ENCODE results near the gene EIF1. TPM values are rescaled to one million over a fixed set of nuclear protein-coding genes. Genes with fewer than 3 reads are reported as not detected.

EIF1 gene
- polyA plus RNA-seq, 1 donor (not counting 4 experiments of a cell fraction or from before 2014, with no cell fraction given): 308 TPM

- Histone ChIP-seq H3K4me1 (ENCODE audit: control insufficient read depth, extremely low read depth, insufficient read depth, low read length) (peaks cover 38% of the 10 kb centered on the region), H3K9ac (ENCODE audit: control insufficient read depth, extremely low read depth, insufficient read depth, low read length) (no peak overlapping the region), H3K79me2 (ENCODE audit: control insufficient read depth, insufficient read depth, low read length) (no peaks in the 10 kb centered on the region), H3K27ac (ENCODE audit: control insufficient read depth, insufficient read depth, low read length) (no peak overlapping the region), H3K27me3 (ENCODE audit: control insufficient read depth, extremely low read depth, insufficient read depth, low read length) (peaks cover 49% of the 10 kb centered on the region), H3K4me3 (ENCODE audit: control insufficient read depth in 2 of 3, extremely low read depth in 1 of 3, insufficient read depth in 2 of 3, low read depth in 1 of 3, low read length in 3 of 3) (no peak overlapping the region), H3K4me2 (ENCODE audit: control insufficient read depth, extremely low read depth, insufficient read depth, low read depth, low read length) (no peak overlapping the region), H2AFZ (ENCODE audit: control insufficient read depth, low read length) (no peak overlapping the region), H3K9me3 (ENCODE audit: control insufficient read depth, low read depth, low read length) (no peaks in the 10 kb centered on the region), H4K20me1 (ENCODE audit: control insufficient read depth, extremely low read depth, insufficient read depth, low read length) (no peaks in the 10 kb centered on the region), H3K9me1 (ENCODE audit: control insufficient read depth, extremely low read depth, insufficient read depth, low read length) (peaks cover 4% of the 10 kb centered on the region), H3K36me3 (ENCODE audit: control insufficient read depth in 2 of 2, extremely low read depth in 1 of 2, insufficient read depth in 2 of 2, low read length in 2 of 2) (peaks cover 0 to 3% of the 10 kb centered on the region in 2 experiments)
- dilution Hi-C loops (cut with MboI; ENCODE audit: extremely low pct_ligation_motif_present, low sequenced_read_pairs): no loop called here
- DNase-seq (ENCODE audit: low read depth, low spot score) (no peak), FAIRE-seq (no peak)
- TF ChIP-seq CTCF (optimal IDR thresholded peaks at IDR 0.05 in 1 of 3, IDR thresholded peaks at IDR 0.05 in 1 of 3, conservative IDR thresholded peaks at IDR 0.05 in 1 of 3; ENCODE audit: extremely low read depth in 1 of 3, insufficient read depth in 2 of 3, low read length in 3 of 3): no peak
- TF ChIP-seq EZH2 (IDR thresholded peaks at IDR 0.05; ENCODE audit: low read length): no peak
These were observed 47.1 kb downstream of the EIF1 start for GRCh38 chr17:41735744-41736143.

GRCh38 chr17:41736983-41737679, 48.4 kb downstream of the EIF1 start:
- Histone ChIP-seq H3K4me1 (ENCODE audit: control insufficient read depth, extremely low read depth, insufficient read depth, low read length) (peaks cover 52% of the 10 kb centered on the region), H4K20me1 (ENCODE audit: control insufficient read depth, extremely low read depth, insufficient read depth, low read length) (no peaks in the 10 kb centered on the region), H3K9ac (ENCODE audit: control insufficient read depth, extremely low read depth, insufficient read depth, low read length) (no peak overlapping the region), H3K27me3 (ENCODE audit: control insufficient read depth, extremely low read depth, insufficient read depth, low read length) (peaks cover 38% of the 10 kb centered on the region), H3K9me3 (ENCODE audit: control insufficient read depth, low read depth, low read length) (no peaks in the 10 kb centered on the region), H3K36me3 (ENCODE audit: control insufficient read depth in 2 of 2, extremely low read depth in 1 of 2, insufficient read depth in 2 of 2, low read length in 2 of 2) (no peaks in the 10 kb centered on the region), H2AFZ (ENCODE audit: control insufficient read depth, low read length) (no peak overlapping the region), H3K4me3 (ENCODE audit: control insufficient read depth in 2 of 3, extremely low read depth in 1 of 3, insufficient read depth in 2 of 3, low read depth in 1 of 3, low read length in 3 of 3) (no peak overlapping the region), H3K27ac (ENCODE audit: control insufficient read depth, insufficient read depth, low read length) (no peak overlapping the region), H3K79me2 (ENCODE audit: control insufficient read depth, insufficient read depth, low read length) (no peaks in the 10 kb centered on the region), H3K9me1 (ENCODE audit: control insufficient read depth, extremely low read depth, insufficient read depth, low read length) (peaks cover 6% of the 10 kb centered on the region), H3K4me2 (ENCODE audit: control insufficient read depth, extremely low read depth, insufficient read depth, low read depth, low read length) (no peak overlapping the region)
- FAIRE-seq (no peak), DNase-seq (ENCODE audit: low read depth, low spot score) (no peak)
- TF ChIP-seq CTCF (optimal IDR thresholded peaks at IDR 0.05 in 1 of 3, IDR thresholded peaks at IDR 0.05 in 1 of 3, conservative IDR thresholded peaks at IDR 0.05 in 1 of 3; ENCODE audit: extremely low read depth in 1 of 3, insufficient read depth in 2 of 3, low read length in 3 of 3): no peak
- no peak for TF ChIP-seq EZH2 (IDR thresholded peaks at IDR 0.05; ENCODE audit: low read length)
- dilution Hi-C loops (cut with MboI; ENCODE audit: extremely low pct_ligation_motif_present, low sequenced_read_pairs): no loop called here
